ENCODE data around the gene C11orf42.

C11orf42 gene

DNA sequence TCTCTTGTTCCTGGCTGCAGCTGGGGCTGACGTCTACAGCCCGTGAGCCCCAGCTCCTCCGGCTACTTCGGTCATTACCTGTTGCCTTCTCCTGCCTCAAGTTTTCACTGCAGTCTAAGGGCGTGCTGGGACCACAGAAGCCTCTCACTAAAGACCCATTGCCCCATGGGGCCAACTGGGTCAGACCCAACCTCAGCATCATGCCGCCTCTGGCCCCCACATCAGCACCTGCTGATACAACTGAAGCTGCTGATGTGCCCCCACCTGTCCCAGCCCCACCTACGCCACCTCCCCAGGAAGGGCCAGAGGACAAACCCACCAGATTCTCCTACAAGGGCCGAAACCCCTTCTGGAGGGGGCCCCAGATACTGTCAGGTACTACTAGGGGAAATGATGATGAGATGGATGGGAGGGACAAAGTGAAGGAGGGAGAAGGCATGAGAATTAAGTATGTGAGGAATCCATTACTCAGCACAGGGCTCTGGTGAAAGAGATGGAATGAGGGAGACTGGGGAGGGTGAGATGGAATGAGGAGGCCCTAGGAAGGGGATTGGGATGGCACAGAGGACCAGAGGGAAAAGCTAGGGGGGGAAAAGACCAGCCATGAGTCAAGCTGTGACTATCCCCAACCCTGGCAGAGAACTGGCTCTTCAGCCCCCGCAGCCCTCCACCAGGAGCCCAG is 5.1 kb downstream of the C11orf42 start:
- Histone ChIP-seq H3K79me2 (ENCODE audit: insufficient read depth, low read depth) (no peaks in the 10 kb centered on the region), H3K4me3 (IDR thresholded peaks at IDR 0.05; ENCODE audit: insufficient read depth, low read depth, low read length) (no peak overlapping the region), H2AFZ (ENCODE audit: low read depth) (no peak overlapping the region), H3K9ac (no peak overlapping the region), H4K20me1 (ENCODE audit: insufficient read depth) (no peaks in the 10 kb centered on the region), H3K36me3 (ENCODE audit: insufficient read depth) (no peaks in the 10 kb centered on the region), H3K27ac (no peak overlapping the region), H3K4me2 (no peak overlapping the region), H3K4me1 (ENCODE audit: low read depth, poor library complexity, severe bottlenecking) (no peaks in the 10 kb centered on the region), H3K27me3 (ENCODE audit: insufficient read depth, low read depth) (no peaks in the 10 kb centered on the region)
- TF ChIP-seq, protein P1, sequence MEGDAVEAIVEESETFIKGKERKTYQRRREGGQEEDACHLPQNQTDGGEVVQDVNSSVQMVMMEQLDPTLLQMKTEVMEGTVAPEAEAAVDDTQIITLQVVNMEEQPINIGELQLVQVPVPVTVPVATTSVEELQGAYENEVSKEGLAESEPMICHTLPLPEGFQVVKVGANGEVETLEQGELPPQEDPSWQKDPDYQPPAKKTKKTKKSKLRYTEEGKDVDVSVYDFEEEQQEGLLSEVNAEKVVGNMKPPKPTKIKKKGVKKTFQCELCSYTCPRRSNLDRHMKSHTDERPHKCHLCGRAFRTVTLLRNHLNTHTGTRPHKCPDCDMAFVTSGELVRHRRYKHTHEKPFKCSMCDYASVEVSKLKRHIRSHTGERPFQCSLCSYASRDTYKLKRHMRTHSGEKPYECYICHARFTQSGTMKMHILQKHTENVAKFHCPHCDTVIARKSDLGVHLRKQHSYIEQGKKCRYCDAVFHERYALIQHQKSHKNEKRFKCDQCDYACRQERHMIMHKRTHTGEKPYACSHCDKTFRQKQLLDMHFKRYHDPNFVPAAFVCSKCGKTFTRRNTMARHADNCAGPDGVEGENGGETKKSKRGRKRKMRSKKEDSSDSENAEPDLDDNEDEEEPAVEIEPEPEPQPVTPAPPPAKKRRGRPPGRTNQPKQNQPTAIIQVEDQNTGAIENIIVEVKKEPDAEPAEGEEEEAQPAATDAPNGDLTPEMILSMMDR (conservative IDR thresholded peaks at IDR 0.05; ENCODE audit: low read depth, low read length) = no peak

DNA sequence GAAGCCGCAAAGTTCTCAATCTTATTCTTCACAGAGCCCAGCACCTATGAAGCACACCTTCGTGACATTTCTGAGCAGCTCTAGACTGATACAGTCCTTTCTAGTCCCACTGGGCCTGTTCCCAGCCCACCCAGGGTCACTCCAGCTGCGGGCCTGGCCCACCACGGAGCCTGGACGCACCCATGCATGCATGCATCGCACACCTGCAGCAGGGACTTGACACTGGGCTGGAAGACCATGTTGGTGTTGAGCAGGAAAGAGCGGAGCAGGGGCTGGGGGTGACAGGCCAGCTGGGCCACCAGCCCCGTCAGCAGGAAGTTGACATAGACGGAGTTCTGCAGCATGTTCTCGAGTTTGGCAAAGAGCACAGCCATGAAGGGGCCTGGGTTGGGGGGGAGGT is 9.2 kb downstream of the C11orf42 start:
- Histone ChIP-seq H3K4me2 (no peak overlapping the region), H3K27me3 (ENCODE audit: insufficient read depth, low read depth) (no peaks in the 10 kb centered on the region), H3K79me2 (ENCODE audit: insufficient read depth, low read depth) (no peaks in the 10 kb centered on the region), H3K4me1 (ENCODE audit: low read depth, poor library complexity, severe bottlenecking) (no peaks in the 10 kb centered on the region), H2AFZ (ENCODE audit: low read depth) (no peak overlapping the region), H3K36me3 (ENCODE audit: insufficient read depth) (no peaks in the 10 kb centered on the region), H3K9ac (no peak overlapping the region), H3K4me3 (IDR thresholded peaks at IDR 0.05; ENCODE audit: insufficient read depth, low read depth, low read length) (no peak overlapping the region), H4K20me1 (ENCODE audit: insufficient read depth) (no peaks in the 10 kb centered on the region), H3K27ac (no peak overlapping the region)
- TF ChIP-seq, protein P1 (conservative IDR thresholded peaks at IDR 0.05; ENCODE audit: low read depth, low read length) = no peak

DNA sequence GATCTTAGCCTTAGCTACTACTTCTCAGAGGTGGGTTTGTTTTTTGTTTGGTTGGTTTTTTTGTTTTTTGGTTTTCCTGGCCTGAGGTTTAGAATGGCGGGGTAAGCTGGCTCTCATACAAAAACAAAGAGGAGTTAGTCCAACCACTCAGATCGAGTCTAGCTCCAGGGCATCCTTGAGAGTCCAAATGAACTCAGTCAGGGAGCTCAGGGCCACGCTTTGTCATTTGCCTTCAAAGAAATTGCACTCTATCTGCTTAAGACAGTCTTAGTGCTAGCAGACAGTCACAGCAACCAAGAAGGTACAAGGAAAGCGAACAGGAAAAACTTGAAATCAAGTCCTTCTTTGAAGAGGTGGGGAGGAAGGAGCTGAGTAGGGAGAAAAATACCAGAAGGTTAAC is 11.1 kb downstream of the C11orf42 start:
- no peak overlapping the region for H3K27ac ChIP-seq
- H2AFZ ChIP-seq (ENCODE audit: low read depth) = no peak overlapping the region
- TF ChIP-seq, protein P1 (conservative IDR thresholded peaks at IDR 0.05; ENCODE audit: low read depth, low read length) = no peak
- H3K27me3 ChIP-seq (ENCODE audit: insufficient read depth, low read depth) = no peaks in the 10 kb centered on the region
- no peak overlapping the region for H3K9ac ChIP-seq
- H3K4me1 ChIP-seq (ENCODE audit: low read depth, poor library complexity, severe bottlenecking) = no peaks in the 10 kb centered on the region
- no peak overlapping the region for H3K4me2 ChIP-seq
- no peaks in the 10 kb centered on the region for H4K20me1 ChIP-seq (ENCODE audit: insufficient read depth)
- H3K79me2 ChIP-seq (ENCODE audit: insufficient read depth, low read depth) = no peaks in the 10 kb centered on the region
- no peaks in the 10 kb centered on the region for H3K36me3 ChIP-seq (ENCODE audit: insufficient read depth)
- no peak overlapping the region for H3K4me3 ChIP-seq (IDR thresholded peaks at IDR 0.05; ENCODE audit: insufficient read depth, low read depth, low read length)

DNA sequence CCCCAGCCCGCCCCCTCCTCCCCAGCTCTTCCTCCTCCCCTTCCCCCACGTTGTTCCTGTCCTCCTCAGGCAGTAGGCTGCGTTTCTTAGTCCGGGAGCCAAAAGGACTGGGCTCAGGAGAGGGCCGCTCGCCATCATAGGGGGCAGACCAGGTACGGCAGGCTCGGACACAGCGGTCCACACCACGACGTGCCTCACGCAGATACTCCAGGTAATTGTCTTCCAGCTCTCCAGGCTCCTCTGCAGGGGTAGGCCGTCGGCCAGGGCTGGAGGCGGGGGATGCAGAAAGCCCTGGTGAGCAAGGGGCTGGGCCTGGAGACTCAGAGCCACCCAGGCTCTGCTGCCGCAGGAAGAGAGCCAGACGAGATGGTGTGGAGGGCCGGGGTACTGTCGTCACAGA is 12.4 kb downstream of the C11orf42 start:
- TF ChIP-seq, protein P1 (conservative IDR thresholded peaks at IDR 0.05; ENCODE audit: low read depth, low read length) = no peak
- Histone ChIP-seq H3K36me3 (ENCODE audit: insufficient read depth) (no peaks in the 10 kb centered on the region), H3K4me2 (no peak overlapping the region), H3K27me3 (ENCODE audit: insufficient read depth, low read depth) (no peaks in the 10 kb centered on the region), H4K20me1 (ENCODE audit: insufficient read depth) (no peaks in the 10 kb centered on the region), H3K79me2 (ENCODE audit: insufficient read depth, low read depth) (no peaks in the 10 kb centered on the region), H3K27ac (no peak overlapping the region), H3K4me3 (IDR thresholded peaks at IDR 0.05; ENCODE audit: insufficient read depth, low read depth, low read length) (no peak overlapping the region), H3K4me1 (ENCODE audit: low read depth, poor library complexity, severe bottlenecking) (no peaks in the 10 kb centered on the region), H2AFZ (ENCODE audit: low read depth) (no peak overlapping the region), H3K9ac (no peak overlapping the region)

All from KMS-11 (cell line).